CD4-positive, alpha-beta memory T cell (primary cell): ENCODE measurements around the gene UVSSA. TPM values are rescaled to one million over a fixed set of nuclear protein-coding genes. Genes with fewer than 3 reads are reported as not detected.
"Not testable (repeated sequence)": the region's sequence is repeated elsewhere in the genome, so short reads cannot be mapped to it uniquely, and the experiment has no call there.

Experiments used
- CTCF ChIA-PET: fragments of 350-600 bp; sonication (Branson Sonifier 250); formaldehyde crosslinking; loops from one replicate; lab custom pipeline; 2021; ENCODE audit warnings: inconsistent platforms; ENCODE audit not compliant: partially characterized antibody; lab: Charles Lee
- POLR2A ChIA-PET: fragments of 350-600 bp; sonication (Branson Sonifier 250); formaldehyde crosslinking; loops from one replicate; lab custom pipeline; 2021; ENCODE audit not compliant: partially characterized antibody; lab: Charles Lee
- DNase-seq, 5 donors: peaks; one replicate each; pipeline versions ENCODE4 v3.0.0 to v3.0.0-alpha.2; 2020 to 2022; ENCODE audit warnings: mixed read lengths in 1 of 5
- H3K27ac ChIP-seq: one replicate; pipeline ENCODE4 v1.7.0; 2013; ENCODE audit warnings: low read depth, low read length
- H3K27me3 ChIP-seq: 2 replicates; pipeline ENCODE4 v1.7.0; 2013; ENCODE audit warnings: mild to moderate bottlenecking, low read length, moderate library complexity; ENCODE audit not compliant: insufficient read depth
- H3K36me3 ChIP-seq: 2 replicates; pipeline ENCODE4 v1.7.0; 2013; ENCODE audit warnings: mild to moderate bottlenecking, low read length, moderate library complexity; ENCODE audit not compliant: insufficient read depth
- H3K4me1 ChIP-seq: 2 replicates; pipeline ENCODE4 v1.7.0; 2013; ENCODE audit warnings: mild to moderate bottlenecking, low read length, moderate library complexity; ENCODE audit not compliant: insufficient read depth
- H3K4me3 ChIP-seq, 2 donors: one replicate each; pipeline ENCODE4 v1.7.0; 2013; ENCODE audit warnings: low read length in 2 of 2, mild to moderate bottlenecking in 1 of 2
- H3K9me3 ChIP-seq, 2 donors: one replicate each; pipeline ENCODE4 v1.7.0; 2013; ENCODE audit warnings: low read length in 2 of 2, control low read depth in 1 of 2; ENCODE audit not compliant: control insufficient read depth in 1 of 2
- H3K27ac Mint-ChIP-seq, 7 donors: one replicate each; pipeline ENCODE4 v1.8.0; 2020 to 2021; ENCODE audit warnings: mixed read lengths in 7 of 7, mild to moderate bottlenecking in 6 of 7, inconsistent platforms in 3 of 7, moderate library complexity in 3 of 7
- H3K27me3 Mint-ChIP-seq, 2 donors: one replicate each; pipeline ENCODE4 v1.8.0; 2020 to 2021; ENCODE audit warnings: mixed read lengths in 2 of 2
- H3K36me3 Mint-ChIP-seq, 2 donors: one replicate each; pipeline ENCODE4 v1.8.0; 2020 to 2021; ENCODE audit warnings: mixed read lengths in 2 of 2, inconsistent platforms in 1 of 2, mild to moderate bottlenecking in 1 of 2
- H3K4me1 Mint-ChIP-seq, 4 donors: one replicate each; pipeline ENCODE4 v1.8.0; 2020 to 2021; ENCODE audit warnings: mixed read lengths in 4 of 4, mild to moderate bottlenecking in 1 of 4
- H3K4me3 Mint-ChIP-seq, 8 donors: one replicate each; pipeline ENCODE4 v1.8.0; 2020 to 2021; ENCODE audit warnings: mixed read lengths in 8 of 8, mild to moderate bottlenecking in 7 of 8, moderate library complexity in 6 of 8, inconsistent platforms in 3 of 8
- H3K9me3 Mint-ChIP-seq, 8 donors: one replicate each; pipeline ENCODE4 v1.8.0; 2020 to 2021; ENCODE audit warnings: mixed read lengths in 8 of 8, mild to moderate bottlenecking in 5 of 8, inconsistent platforms in 3 of 8, moderate library complexity in 1 of 8
- intact Hi-C: fragments of 100-400 bp; cut with micrococcal nuclease; formaldehyde crosslinking; loops from one replicate; pipeline ENCODE4 v1.15.1; 2023
- polyA plus RNA-seq, 2 donors: library from polyadenylated mRNA; unstranded; fragments of 300-500 nt; fragmentation: Illumina TruSeq; gene quantifications; one replicate each; pipeline ENCODE4 v1.2.3, GENCODE V29; 2021
- total RNA-seq, 2 experiments: library from RNA; stranded (reverse); gene quantifications; one replicate each; pipeline ENCODE4 v1.2.3, GENCODE V29; 2021

UVSSA gene
- total and polyA plus RNA-seq, 4 experiments from 2014 or later, result 2.4 to 44.6 (median 25.6) TPM

DNA sequence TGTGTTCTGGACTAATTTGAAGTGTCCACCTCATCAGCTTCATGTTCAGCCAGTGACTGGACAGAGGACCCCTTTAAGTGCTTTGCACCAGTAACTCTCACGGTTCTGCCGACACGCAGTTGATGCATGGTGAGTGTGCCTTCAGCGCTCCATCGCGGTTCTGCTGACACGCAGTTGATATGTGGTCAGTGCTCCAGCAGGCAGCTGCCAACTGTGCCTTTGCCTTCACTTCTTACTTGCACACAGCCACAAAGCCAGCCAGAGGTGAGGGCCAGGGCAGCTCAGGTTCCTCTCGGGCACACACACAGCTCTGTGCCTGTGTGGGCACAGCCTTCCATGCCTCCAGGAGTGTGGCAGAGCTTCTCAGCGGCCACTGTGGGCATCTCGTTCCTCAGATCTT is 46.9 kb downstream of the UVSSA start:
- H3K27ac ChIP-seq, result no peak overlapping the region
- peaks cover 0 to 4% of the 10 kb centered on the region in 2 donors for H3K9me3 ChIP-seq
- H3K4me1 Mint-ChIP-seq, result no peaks in the 10 kb centered on the region
- DNase-seq, result no peak
- no peak overlapping the region for H3K27ac Mint-ChIP-seq
- no peaks in the 10 kb centered on the region for H3K27me3 ChIP-seq
- CTCF ChIA-PET, result no interaction called here
- H3K9me3 Mint-ChIP-seq, result peaks cover 0 to 18% (median 10%) of the 10 kb centered on the region in 8 donors
- POLR2A ChIA-PET, result no interaction called here
- H3K4me3 ChIP-seq, result no peak overlapping the region
- intact Hi-C loops, result no loop called here
- H3K27me3 Mint-ChIP-seq, result no peaks in the 10 kb centered on the region
- H3K36me3 ChIP-seq, result peaks cover 10% of the 10 kb centered on the region
- peaks cover 7 to 9% of the 10 kb centered on the region in 2 donors for H3K36me3 Mint-ChIP-seq
- H3K4me1 ChIP-seq, result no peaks in the 10 kb centered on the region
- H3K4me3 Mint-ChIP-seq, result no peak overlapping the region

DNA sequence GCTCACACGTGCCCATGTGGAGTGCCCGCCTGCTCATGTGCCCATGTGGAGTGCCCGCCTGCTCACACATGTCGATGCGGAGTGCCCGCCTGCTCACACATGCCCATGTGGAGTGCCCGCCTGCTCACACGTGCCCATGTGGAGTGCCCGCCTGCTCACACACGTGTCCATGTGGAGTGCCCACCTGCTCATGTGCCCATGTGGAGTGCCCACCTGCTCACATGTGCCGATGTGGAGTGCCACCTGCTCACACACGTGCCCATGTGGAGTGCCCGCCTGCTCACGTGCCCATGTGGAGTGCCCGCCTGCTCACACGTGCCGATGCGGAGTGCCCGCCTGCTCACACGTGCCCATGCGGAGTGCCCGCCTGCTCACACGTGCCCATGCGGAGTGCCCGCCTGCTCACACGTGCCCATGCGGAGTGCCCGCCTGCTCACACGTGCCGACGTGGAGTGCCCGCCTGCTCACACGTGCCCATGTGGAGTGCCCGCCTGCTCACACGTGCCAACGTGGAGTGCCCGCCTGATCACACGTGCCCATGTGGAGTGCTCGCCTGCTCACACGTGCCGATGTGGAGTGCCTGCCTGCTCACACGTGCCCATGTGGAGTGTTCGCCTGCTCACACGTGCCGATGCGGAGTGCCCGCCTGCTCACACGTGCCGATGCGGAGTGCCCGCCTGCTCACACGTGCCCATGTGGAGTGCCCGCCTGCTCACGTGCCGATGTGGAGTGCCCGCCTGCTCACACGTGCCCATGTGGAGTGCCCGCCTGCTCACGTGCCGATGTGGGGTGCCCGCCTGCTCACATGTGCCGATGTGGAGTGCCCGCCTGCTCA is 47.8 kb downstream of the UVSSA start:
- H3K27me3 ChIP-seq, POLR2A ChIA-PET, H3K27ac ChIP-seq, DNase-seq, H3K9me3 ChIP-seq, H3K27me3 Mint-ChIP-seq, H3K36me3 Mint-ChIP-seq, H3K4me1 ChIP-seq, CTCF ChIA-PET, H3K4me1 Mint-ChIP-seq, H3K4me3 Mint-ChIP-seq, intact Hi-C loops, H3K4me3 ChIP-seq, H3K27ac Mint-ChIP-seq: not testable (repeated sequence)
- H3K9me3 Mint-ChIP-seq, result peaks cover 0 to 15% (median 5%) of the 10 kb centered on the region in 8 donors
- peaks cover 10% of the 10 kb centered on the region for H3K36me3 ChIP-seq

GRCh38 chr4:1395389-1395820 is 48.4 kb downstream of the UVSSA start:
- H3K36me3 Mint-ChIP-seq, H3K4me1 Mint-ChIP-seq, H3K27ac Mint-ChIP-seq, H3K27ac ChIP-seq, DNase-seq, intact Hi-C loops, H3K4me3 Mint-ChIP-seq, H3K4me1 ChIP-seq, H3K9me3 ChIP-seq, H3K27me3 ChIP-seq, H3K27me3 Mint-ChIP-seq, CTCF ChIA-PET, POLR2A ChIA-PET, H3K4me3 ChIP-seq: not testable (repeated sequence)
- H3K36me3 ChIP-seq, result peaks cover 10% of the 10 kb centered on the region
- peaks cover 0 to 19% (median 3%) of the 10 kb centered on the region in 8 donors for H3K9me3 Mint-ChIP-seq

- H3K9me3 ChIP-seq, result peaks cover 0 to 4% of the 10 kb centered on the region in 2 donors
- no peak overlapping the region for H3K4me3 ChIP-seq
- POLR2A ChIA-PET, result no interaction called here
- intact Hi-C loops, result no loop called here
- H3K27me3 ChIP-seq, result no peaks in the 10 kb centered on the region
- H3K27me3 Mint-ChIP-seq, result peaks cover 0 to 9% of the 10 kb centered on the region in 2 donors
- peaks cover 0 to 19% (median 3%) of the 10 kb centered on the region in 8 donors for H3K9me3 Mint-ChIP-seq
- no peak for DNase-seq
- H3K36me3 ChIP-seq, result peaks cover 10% of the 10 kb centered on the region
- H3K36me3 Mint-ChIP-seq, result peaks cover 0 to 4% of the 10 kb centered on the region in 2 donors
- H3K4me1 ChIP-seq, result no peaks in the 10 kb centered on the region
- no peak overlapping the region for H3K27ac Mint-ChIP-seq
- no peaks in the 10 kb centered on the region for H3K4me1 Mint-ChIP-seq
- no peak overlapping the region for H3K4me3 Mint-ChIP-seq
- CTCF ChIA-PET, result no interaction called here
- no peak overlapping the region for H3K27ac ChIP-seq
These were observed 49.2 kb downstream of the UVSSA start for GRCh38 chr4:1395941-1396805.

GRCh38 chr4:1396806-1397455 is 49.9 kb downstream of the UVSSA start:
- intact Hi-C loops, result no loop called here
- Histone ChIP-seq H3K4me1 (no peaks in the 10 kb centered on the region), H3K4me3 (no peak overlapping the region), H3K27ac (no peak overlapping the region), H3K27me3 (no peaks in the 10 kb centered on the region), H3K9me3 (peaks cover 0 to 4% of the 10 kb centered on the region in 2 donors), H3K36me3 (peaks cover 10% of the 10 kb centered on the region)
- ChIA-PET POLR2A (no interaction called here), CTCF (no interaction called here)
- Mint-ChIP-seq H3K4me3 (no peak overlapping the region), H3K4me1 (peaks cover 0 to 2% (median 0%) of the 10 kb centered on the region in 4 donors), H3K9me3 (peaks cover 0 to 19% (median 3%) of the 10 kb centered on the region in 8 donors), H3K27me3 (peaks cover 2 to 13% of the 10 kb centered on the region in 2 donors), H3K27ac (no peak overlapping the region), H3K36me3 (peaks cover 0 to 4% of the 10 kb centered on the region in 2 donors)
- DNase-seq, result no peak

- Histone ChIP-seq H3K27me3 (peaks cover 5% of the 10 kb centered on the region), H3K36me3 (no peaks in the 10 kb centered on the region), H3K27ac (no peak overlapping the region), H3K4me1 (no peaks in the 10 kb centered on the region), H3K4me3 (no peak overlapping the region), H3K9me3 (no peaks in the 10 kb centered on the region)
- H3K9me3 Mint-ChIP-seq, result peaks cover 0 to 16% (median 3%) of the 10 kb centered on the region in 8 donors
- H3K36me3 Mint-ChIP-seq, result peaks cover 0 to 4% of the 10 kb centered on the region in 2 donors
- H3K27me3 Mint-ChIP-seq, result peaks cover 5 to 16% of the 10 kb centered on the region in 2 donors
- intact Hi-C loops, result no loop called here
- no peak for DNase-seq
- no peak overlapping the region for H3K27ac Mint-ChIP-seq
- ChIA-PET CTCF (no interaction called here), POLR2A (no interaction called here)
- peaks cover 0 to 4% (median 0%) of the 10 kb centered on the region in 4 donors for H3K4me1 Mint-ChIP-seq
- no peak overlapping the region for H3K4me3 Mint-ChIP-seq
These were observed 51.9 kb downstream of the UVSSA start for GRCh38 chr4:1398681-1399507.
